Thoracic aorta (tissue), 2 donors: ENCODE results near the gene PIK3R2. TPM values are rescaled to one million over a fixed set of nuclear protein-coding genes. Genes with fewer than 3 reads are reported as not detected.

ENCODE experiments used
- ATAC-seq: fragments of 150-250 bp; one replicate; pipeline ENCODE4 v1.8.0; 2017; ENCODE audit warnings: low read depth; ENCODE audit not compliant: insufficient number of reproducible peaks, low FRiP score
- DNase-seq: peaks from one replicate; pipeline ENCODE4 v3.0.0-alpha.2; 2020; ENCODE audit warnings: low spot score
- H3K27ac ChIP-seq, 2 donors: fragments of 200-600 bp; sonication (generic); 1 replicate in 1 of 2; 2 replicates in 1 of 2; pipeline ENCODE4 v1.5.1; 2016; ENCODE audit warnings: mild to moderate bottlenecking in 2 of 2, moderate library complexity in 2 of 2
- H3K27me3 ChIP-seq: fragments of 200-600 bp; sonication (generic); replicated peaks from 2 replicates; pipeline ENCODE4 v1.6.0; 2016; ENCODE audit warnings: mild to moderate bottlenecking; ENCODE audit not compliant: insufficient read depth
- H3K36me3 ChIP-seq: fragments of 200-600 bp; sonication (generic); one replicate; pipeline ENCODE4 v1.5.1; 2016
- H3K4me1 ChIP-seq, 2 donors: fragments of 200-600 bp; sonication (generic); 1 replicate in 1 of 2; 2 replicates in 1 of 2; pipeline versions ENCODE4 v1.5.1 to v1.6.0; 2016; ENCODE audit warnings: low read depth in 2 of 2, mild to moderate bottlenecking in 1 of 2; ENCODE audit not compliant: control insufficient read depth in 1 of 2
- H3K4me3 ChIP-seq: fragments of 200-600 bp; sonication (generic); 2 replicates; pipeline ENCODE4 v1.5.1; 2016; ENCODE audit warnings: mild to moderate bottlenecking
- H3K9me3 ChIP-seq: fragments of 200-600 bp; sonication (generic); 2 replicates; pipeline ENCODE4 v1.5.1; 2016
- CTCF ChIP-seq: fragments of 200-600 bp; sonication (generic); IDR thresholded peaks from one replicate; pipeline ENCODE4 v1.5.1; 2019; ENCODE audit warnings: antibody characterized with exemption
- total RNA-seq, 2 donors: library from RNA; depleted of rRNA; stranded (reverse); fragments of >200 nt; gene quantifications; one replicate each; pipeline versions ENCODE4 v1.1.0 to v1.2.3, GENCODE V29; 2016

PIK3R2 gene
- total RNA-seq, 2 donors from 2014 or later = 14.3 to 15.8 TPM

- Histone ChIP-seq H3K36me3 (peaks cover 26% of the 10 kb centered on the region), H3K27ac (no peak overlapping the region)
- no peak for DNase-seq
Observed at GRCh38 chr19:18123819-18124218, 29.1 kb upstream of the PIK3R2 start.

GRCh38 chr19:18126097-18126496, 26.9 kb upstream of the PIK3R2 start:
- Histone ChIP-seq H3K4me1 (no peaks in the 10 kb centered on the region), H3K27me3 (no peaks in the 10 kb centered on the region), H3K9me3 (no peaks in the 10 kb centered on the region), H3K36me3 (peaks cover 32% of the 10 kb centered on the region), H3K4me3 (no peak overlapping the region), H3K27ac (no peak overlapping the region)
- DNase-seq = no peak
- ATAC-seq = no peak
- no peak for TF ChIP-seq CTCF

More at GRCh38 chr19:18123819-18124218, 29.1 kb upstream of the PIK3R2 start:
- peaks cover 0 to 5% of the 10 kb centered on the region in 2 donors for H3K4me1 ChIP-seq
- no peaks in the 10 kb centered on the region for H3K27me3 ChIP-seq
- H3K9me3 ChIP-seq = no peaks in the 10 kb centered on the region
- H3K4me3 ChIP-seq = no peak overlapping the region
- no peak for TF ChIP-seq CTCF
- no peak for ATAC-seq

- H3K27ac ChIP-seq = no peak overlapping the region
- no peak overlapping the region for H3K4me3 ChIP-seq
- H3K27me3 ChIP-seq = no peaks in the 10 kb centered on the region
- no peaks in the 10 kb centered on the region for H3K4me1 ChIP-seq
- peaks cover 35% of the 10 kb centered on the region for H3K36me3 ChIP-seq
- no peak for TF ChIP-seq CTCF
- DNase-seq (no peak), ATAC-seq (no peak)
- H3K9me3 ChIP-seq = no peaks in the 10 kb centered on the region
Observed at GRCh38 chr19:18128044-18128443, 24.9 kb upstream of the PIK3R2 start.

- ATAC-seq (no peak), DNase-seq (no peak)
- no peaks in the 10 kb centered on the region for H3K9me3 ChIP-seq
- no peak for TF ChIP-seq CTCF
- no peak overlapping the region for H3K27ac ChIP-seq
- no peaks in the 10 kb centered on the region for H3K4me1 ChIP-seq
- peaks cover 34% of the 10 kb centered on the region for H3K36me3 ChIP-seq
- no peak overlapping the region for H3K4me3 ChIP-seq
- H3K27me3 ChIP-seq = no peaks in the 10 kb centered on the region
Observed at GRCh38 chr19:18128805-18129204, 24.2 kb upstream of the PIK3R2 start.

- ATAC-seq (no peak), DNase-seq (no peak)
- Histone ChIP-seq H3K4me3 (no peak overlapping the region), H3K27me3 (no peaks in the 10 kb centered on the region), H3K4me1 (no peaks in the 10 kb centered on the region), H3K9me3 (no peaks in the 10 kb centered on the region), H3K36me3 (peaks cover 29% of the 10 kb centered on the region), H3K27ac (no peak overlapping the region)
- no peak for TF ChIP-seq CTCF
Observed at GRCh38 chr19:18130523-18131242, 22.3 kb upstream of the PIK3R2 start.
